CD4-positive, alpha-beta T cell treated with Interleukin-6 at 100 ng/mL for 8 hours (primary cell): ENCODE measurements around the gene KLF11.
A peak's percentile ranks its signal among the peaks of the same experiment; 100 is the strongest.

Source experiments
- DNase-seq: peaks from one replicate; pipeline ENCODE4 v3.0.0-alpha.2; 2020; ENCODE audit warnings: mixed read lengths, low spot score

The KLF11 gene

GRCh38 chr2:10065773-10066055 lies 22.4 kb downstream of the KLF11 start:
- no peak for DNase-seq

GRCh38 chr2:10067330-10067729 lies 24.0 kb downstream of the KLF11 start:
- no peak for DNase-seq

- no peak for DNase-seq
Observed at GRCh38 chr2:10067881-10068280, 24.5 kb downstream of the KLF11 start.

GRCh38 chr2:10071176-10071575 lies 27.8 kb downstream of the KLF11 start:
- no peak for DNase-seq

GRCh38 chr2:10071595-10071994 lies 28.2 kb downstream of the KLF11 start:
- no peak for DNase-seq

GRCh38 chr2:10072656-10073480 lies 29.5 kb downstream of the KLF11 start:
- DNase-seq: peak; percentile 82

- no peak for DNase-seq
Observed at GRCh38 chr2:10073706-10074105, 30.4 kb downstream of the KLF11 start.

- no peak for DNase-seq
Observed at GRCh38 chr2:10075101-10075500, 31.8 kb downstream of the KLF11 start.

GRCh38 chr2:10075571-10076209 lies 32.3 kb downstream of the KLF11 start:
- no peak for DNase-seq

- DNase-seq: no peak
Observed at GRCh38 chr2:10076511-10076910, 33.2 kb downstream of the KLF11 start.

GRCh38 chr2:10076988-10077527 lies 33.7 kb downstream of the KLF11 start:
- DNase-seq: no peak

- DNase-seq: no peak
Observed at GRCh38 chr2:10078001-10078400, 34.7 kb downstream of the KLF11 start.

- no peak for DNase-seq
Observed at GRCh38 chr2:10078704-10079265, 35.4 kb downstream of the KLF11 start.

- no peak for DNase-seq
Observed at GRCh38 chr2:10079266-10079869, 36.0 kb downstream of the KLF11 start.

- DNase-seq: no peak
Observed at GRCh38 chr2:10079870-10080535, 36.7 kb downstream of the KLF11 start, which contains the start of gene CYS1. Gene CYS1, minus strand, starts transcription at chr2:10080411. Its CDS starts 188 bp downstream, at chr2:10080223.

GRCh38 chr2:10080536-10081304 lies 37.4 kb downstream of the KLF11 start:
- peak; percentile 12 for DNase-seq

- DNase-seq: no peak
Observed at GRCh38 chr2:10083046-10083445, 39.7 kb downstream of the KLF11 start.

GRCh38 chr2:10083692-10084211 lies 40.4 kb downstream of the KLF11 start:
- DNase-seq: no peak

GRCh38 chr2:10084223-10084865 lies 41.0 kb downstream of the KLF11 start:
- DNase-seq: no peak

GRCh38 chr2:10085043-10085667 lies 41.8 kb downstream of the KLF11 start:
- DNase-seq: no peak
